Measurements from ENCODE around the gene POC1A.
A peak's percentile ranks its signal among the peaks of the same experiment; 100 is the strongest.

Gene POC1A

DNA sequence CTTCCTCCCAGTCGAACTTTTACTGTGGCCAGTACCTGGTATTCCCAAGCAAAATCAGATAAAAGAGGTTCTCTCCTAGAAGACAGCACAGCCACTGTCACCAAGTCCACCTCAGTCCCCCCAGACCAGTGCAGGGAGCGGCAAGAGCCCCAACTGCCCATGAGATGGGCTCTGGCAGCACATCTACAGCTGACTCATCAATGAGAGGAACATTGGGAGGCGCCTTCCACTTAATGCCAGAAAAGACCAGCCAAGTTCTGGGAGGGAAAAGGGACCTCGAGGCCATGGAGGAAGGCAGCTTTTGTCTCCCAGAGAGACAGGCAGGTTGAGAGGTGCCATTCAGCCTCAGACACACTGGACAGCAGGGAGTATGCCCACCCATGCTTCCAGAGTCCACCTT is 28.2 kb downstream of the POC1A start:
- no peak for DNase-seq

DNA sequence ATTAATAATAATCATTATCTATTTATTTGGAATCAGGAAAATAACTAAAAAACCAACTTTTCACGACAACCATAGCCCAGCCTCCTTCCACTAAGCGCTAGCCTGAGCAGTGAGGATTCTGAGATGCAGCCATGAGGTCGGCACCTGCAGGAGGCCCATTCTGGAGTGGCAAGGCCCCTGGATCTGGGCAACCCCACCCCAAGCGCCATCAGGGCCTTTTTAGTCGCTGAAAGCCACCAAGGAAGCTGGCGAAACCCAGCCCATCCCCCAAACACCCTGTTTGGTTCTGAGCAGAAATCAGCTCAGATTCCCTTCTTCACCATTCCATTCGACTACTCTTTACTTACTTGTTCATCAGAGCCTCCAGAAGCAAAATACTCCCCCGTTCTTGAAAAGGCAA is 29.5 kb downstream of the POC1A start:
- DNase-seq = no peak

DNA sequence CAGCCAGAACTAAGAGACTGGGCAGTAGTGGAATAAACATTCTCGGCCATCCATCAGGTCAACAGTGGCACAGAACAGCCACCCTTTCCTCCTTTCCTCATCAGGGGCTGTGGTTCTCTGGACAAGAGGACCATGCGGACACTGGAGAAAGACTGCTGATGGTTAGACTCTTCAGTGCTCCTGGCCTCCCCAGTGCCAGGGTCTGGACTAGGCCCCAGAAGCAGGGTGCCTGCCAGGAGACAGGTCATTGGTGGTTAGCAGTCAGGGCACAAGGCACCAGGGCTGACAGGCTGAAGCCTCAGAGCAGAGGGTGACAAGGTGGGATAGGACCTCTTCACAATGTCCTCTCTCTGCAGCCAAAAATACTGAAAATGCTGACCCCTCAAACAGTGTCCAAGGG is 30.1 kb downstream of the POC1A start:
- no peak for DNase-seq

DNA sequence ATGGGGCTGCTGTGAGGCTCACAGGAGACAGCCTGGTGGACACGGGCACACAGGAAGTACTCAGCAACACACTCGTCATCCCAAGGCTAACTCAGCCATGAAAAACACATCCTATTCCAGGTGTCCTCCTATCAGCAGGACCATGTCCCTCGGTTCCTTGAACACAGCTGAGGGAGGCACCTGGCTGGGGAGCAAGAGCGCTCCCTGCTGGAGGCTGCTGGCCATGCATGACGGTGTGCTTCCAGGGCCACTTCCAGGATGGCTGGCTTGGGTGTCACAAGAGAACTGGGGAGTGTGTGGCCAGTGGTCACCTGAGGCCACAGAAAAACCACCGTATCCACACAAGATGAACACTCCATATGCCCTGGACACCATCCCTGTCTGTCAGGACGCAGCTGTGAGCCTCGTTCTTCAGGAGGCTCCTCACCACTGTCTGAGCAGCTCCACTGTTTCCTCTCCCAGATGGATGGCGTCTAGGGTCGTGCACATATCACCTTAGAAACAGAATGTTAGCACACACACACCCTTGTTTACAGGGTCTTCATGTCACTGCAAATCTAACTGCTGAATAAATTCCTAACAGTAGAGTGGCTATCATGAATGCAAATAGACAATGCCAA is 31.0 kb downstream of the POC1A start:
- peak; percentile 76 to 81 for DNase-seq

DNA sequence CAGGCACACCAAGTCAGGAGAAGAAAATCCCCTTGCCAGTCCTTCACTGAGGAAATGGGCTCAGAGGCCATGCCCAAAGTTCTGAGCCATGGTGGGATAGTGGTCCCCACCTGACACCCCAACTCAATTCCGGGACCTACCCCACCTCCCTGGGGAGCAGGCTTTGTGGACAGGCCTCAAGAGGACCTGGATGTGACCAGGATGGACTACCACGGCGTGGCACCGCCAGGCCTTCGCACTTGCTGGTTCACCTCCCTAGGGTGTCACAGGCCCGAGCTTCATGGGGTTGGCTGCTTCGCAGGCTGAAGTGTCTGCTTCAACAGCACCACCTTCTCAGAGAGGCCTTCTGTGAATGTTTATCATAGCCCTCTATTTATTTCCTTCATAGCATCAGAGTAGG is 31.7 kb downstream of the POC1A start:
- DNase-seq = no peak

DNA sequence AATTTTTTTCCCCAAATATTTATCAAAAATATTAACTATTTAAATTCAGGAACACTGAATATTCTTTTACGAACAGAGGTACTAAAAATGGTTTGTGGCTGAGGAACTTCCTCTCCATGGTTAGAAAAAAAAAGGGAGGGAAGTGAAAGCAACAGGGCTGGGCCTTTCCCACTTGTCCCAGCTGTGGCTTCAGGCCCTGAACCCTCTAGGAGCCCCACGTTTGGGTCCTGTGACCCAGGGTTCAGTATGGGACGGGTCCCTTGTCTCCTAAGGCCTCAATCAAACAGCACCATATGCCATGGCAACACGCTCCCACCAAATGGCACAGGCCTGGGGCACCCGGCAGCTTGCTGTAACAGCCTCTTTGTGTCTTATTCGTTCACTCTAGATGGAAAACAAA is 32.4 kb downstream of the POC1A start:
- peak in 1 of 2 donors; percentile 16 for DNase-seq

DNA sequence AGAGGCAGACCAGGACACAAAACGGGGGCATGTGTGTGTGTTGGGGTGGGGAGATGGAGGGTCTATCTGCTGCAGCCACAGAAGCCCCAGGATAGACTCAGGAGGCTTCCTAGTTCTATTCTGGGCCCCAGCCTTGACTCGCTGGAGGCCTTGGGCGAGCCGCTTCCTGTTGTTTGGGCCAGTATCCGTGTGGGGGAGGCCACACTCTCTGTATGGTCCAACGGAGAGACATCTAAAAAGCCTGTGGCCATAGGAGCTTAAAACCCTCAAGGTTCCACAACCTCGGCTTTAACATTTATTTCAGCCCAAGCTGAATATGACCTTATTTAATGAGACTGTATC is 32.8 kb downstream of the POC1A start:
- DNase-seq = peak in 1 of 2 donors; percentile 20

DNA sequence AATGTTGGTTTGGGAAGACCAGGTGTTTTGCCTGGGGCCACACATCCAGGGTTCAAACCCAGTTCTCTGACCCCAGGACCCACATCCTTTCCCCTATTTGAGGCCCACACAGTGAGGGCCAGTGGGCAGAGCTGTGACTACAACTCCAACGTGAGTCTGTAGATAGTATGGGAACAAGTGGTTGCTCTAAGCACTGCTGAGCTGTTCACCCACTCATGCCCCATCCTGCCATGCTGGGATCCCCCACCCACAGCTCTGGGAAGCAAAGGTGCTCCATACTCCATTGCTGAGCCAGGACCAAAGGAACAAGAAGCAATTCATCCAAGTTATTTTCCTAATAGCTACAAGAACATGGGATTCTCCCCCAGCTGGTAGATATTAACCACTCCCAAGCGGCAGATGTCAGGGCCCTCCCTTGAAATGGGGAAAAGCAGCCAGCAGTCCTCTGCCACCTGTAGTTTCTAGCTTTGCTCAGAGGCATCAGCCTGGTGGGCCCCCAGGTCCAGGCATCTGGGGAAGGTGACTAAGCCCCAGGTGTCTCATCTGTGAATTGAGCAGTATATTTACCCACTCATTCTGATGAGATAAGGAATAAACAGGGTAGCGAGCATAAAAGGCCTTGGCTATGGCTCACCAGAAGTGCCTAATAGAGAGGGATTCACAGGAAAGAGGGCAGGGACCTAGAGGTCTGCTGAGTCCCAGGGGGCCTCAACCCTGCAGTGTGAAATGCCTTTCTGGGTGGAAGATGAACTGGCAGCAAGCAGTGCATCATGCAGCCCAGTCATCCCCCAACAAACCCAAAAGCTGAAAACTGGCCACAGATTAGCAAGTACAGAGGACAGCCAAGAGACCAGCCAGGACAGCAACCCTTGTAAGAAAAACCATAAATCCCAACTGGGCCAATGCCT is 33.4 kb downstream of the POC1A start:
- DNase-seq = no peak

DNA sequence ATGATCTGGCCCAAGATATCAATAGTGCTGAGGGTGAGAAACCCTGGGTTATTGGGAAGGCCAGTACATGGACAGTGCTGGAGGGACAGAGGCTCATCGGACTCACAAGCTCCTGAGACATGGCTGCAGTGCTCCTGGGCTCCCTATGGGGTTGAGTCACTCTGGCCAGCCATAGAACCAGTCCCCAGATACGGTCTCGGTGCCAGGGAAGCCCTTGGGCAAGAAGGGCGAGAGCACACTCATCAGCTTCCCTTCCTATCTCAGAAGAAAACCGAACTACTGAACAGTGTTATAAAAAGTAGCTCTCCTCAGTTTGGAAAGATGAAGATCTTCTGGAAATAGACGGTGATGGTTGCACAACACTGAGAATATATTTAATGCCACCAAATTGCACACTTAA is 34.4 kb downstream of the POC1A start:
- peak in 1 of 2 donors; percentile 49 for DNase-seq

DNA sequence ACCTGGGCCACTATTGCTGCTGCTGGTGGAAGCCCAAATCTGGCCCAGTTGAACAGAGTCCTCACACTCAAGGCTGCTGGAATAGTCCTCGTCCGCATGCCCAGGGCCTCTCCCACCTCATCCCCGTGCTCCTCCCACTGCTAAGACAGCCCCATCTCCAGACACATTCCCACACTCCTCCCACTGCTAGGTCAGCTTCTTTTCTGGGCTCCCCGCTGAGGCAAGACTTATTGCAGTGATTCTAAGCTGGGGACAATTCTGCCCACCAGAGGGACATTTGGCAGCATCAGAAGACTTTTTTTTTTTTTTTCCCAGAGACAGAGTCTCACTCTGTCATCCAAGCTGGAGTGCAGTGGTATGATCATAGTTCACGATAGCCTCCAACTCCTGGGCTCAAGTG is 35.1 kb downstream of the POC1A start:
- DNase-seq = no peak

DNA sequence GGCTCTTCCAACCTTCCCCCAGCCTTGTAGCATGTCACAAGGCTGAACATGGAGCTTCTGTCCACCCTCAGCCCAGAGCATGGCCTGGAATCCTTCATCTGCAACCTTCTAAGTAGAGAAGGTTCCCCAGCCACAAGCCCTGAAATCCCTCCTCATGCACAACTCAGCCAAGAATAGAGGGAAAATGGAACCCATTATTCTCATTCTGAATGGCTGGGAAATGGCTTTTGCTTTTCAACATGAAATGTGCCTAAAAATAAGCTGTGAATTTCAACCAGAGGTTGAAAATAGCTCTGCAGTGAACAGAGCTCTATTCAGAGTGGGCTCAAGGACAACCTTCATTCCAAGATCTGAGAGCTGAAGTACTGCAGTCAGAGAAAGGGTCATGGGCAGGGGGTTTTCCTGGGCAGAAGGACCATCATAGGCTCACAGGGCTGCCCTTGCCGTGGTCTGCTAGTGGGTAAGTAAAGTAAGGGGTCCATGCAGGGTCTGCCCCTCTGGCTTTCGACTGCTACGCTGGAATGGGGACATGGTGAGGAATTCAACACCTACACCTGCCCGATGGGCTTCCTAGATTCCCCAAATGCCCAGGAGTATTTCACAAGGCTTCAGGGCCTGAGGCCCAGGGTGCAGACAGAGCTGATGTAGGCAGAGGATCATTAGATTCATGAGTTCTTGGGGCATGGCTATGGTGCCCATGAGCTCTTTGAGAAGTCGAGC is 35.9 kb downstream of the POC1A start:
- no peak for DNase-seq

DNA sequence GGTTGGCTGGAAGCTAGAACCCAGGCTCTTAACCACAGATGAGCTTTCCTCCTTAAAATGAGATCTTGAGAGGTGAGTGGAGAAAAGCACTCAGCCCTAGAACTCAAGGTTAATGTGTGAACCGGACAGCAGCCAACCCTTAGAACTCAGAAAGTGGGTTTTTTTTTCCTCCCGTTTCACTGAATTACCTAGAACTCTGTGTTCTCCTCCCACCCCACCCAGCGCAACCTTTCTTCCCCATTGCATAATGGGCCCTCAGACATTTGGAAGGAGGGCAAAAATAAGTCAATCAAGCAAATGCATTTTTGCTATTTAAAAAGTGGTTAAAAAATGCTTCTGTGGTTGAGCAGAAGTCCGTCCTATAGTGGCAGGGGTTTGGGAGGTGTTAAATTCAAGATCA is 36.7 kb downstream of the POC1A start:
- no peak for DNase-seq

DNA sequence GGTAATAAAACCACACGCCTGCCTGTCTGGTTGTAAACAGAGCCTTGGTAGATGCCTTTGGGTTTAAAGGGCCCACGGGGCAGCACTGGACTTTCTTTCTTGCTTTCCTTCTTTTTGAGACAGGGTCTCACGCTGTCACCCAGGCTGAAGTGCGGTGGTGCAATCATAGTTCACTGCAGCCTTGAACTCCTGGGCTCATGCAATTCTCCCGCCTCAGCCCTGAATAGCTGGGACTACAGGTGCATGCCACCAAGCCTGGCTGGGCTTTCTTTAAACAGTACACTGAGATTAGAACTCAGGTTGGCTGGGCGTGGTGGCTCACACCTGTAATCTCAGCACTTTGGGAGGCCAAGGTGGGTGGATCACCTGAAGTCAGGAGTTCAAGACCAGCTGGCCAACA is 42.2 kb downstream of the POC1A start:
- DNase-seq = no peak

DNA sequence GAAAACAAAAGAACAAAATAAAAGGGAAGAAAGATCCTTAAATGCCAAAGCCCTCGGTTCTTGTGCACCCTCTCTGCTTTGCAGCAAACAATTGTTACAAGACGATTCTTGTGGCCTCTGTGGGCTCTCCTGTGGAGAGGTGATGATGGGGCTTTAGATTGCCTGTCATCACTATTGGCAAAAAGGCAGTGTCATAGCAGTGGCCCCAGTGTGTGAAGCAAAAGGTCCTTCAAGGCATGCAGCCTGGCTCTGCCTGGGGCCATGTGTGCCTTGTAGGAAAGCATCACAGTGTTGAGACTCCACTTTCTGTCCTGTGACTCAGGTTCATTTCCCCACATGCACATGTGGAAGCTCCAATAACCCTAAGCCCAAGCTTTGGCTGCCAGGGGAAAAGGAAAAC is 43.7 kb downstream of the POC1A start:
- DNase-seq = no peak

DNA sequence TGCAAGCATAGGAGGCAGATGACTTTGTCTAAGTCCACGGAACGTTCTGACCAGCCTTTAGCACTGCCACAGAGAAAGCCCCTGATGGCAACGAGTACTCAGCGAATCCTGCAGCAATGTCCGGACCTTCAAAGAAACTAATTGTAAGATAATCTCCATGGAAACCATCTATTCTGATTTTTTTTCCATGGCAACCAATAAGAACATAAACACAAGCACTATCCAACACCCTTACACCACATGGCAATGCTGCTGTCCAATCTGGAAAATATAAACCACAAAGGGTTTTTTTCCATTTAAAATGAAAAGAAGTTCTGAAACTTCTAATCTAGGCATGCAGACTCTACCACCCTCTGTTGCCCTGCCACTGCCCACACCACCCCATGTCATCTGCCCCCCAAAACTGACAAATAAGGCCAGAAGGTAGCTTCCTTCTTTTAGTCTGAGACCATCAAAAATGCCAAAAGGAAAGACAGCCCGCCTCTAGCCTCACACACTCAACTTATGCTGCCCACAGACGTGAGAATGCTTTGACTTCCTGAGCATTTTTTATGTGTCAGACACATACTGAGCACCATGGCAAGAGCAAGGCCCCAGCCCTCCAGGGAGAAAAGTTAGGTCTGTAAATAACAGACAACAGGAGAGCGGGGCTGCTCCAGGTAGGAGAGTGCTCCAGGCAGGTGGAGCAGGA is 44.5 kb downstream of the POC1A start:
- DNase-seq = no peak

DNA sequence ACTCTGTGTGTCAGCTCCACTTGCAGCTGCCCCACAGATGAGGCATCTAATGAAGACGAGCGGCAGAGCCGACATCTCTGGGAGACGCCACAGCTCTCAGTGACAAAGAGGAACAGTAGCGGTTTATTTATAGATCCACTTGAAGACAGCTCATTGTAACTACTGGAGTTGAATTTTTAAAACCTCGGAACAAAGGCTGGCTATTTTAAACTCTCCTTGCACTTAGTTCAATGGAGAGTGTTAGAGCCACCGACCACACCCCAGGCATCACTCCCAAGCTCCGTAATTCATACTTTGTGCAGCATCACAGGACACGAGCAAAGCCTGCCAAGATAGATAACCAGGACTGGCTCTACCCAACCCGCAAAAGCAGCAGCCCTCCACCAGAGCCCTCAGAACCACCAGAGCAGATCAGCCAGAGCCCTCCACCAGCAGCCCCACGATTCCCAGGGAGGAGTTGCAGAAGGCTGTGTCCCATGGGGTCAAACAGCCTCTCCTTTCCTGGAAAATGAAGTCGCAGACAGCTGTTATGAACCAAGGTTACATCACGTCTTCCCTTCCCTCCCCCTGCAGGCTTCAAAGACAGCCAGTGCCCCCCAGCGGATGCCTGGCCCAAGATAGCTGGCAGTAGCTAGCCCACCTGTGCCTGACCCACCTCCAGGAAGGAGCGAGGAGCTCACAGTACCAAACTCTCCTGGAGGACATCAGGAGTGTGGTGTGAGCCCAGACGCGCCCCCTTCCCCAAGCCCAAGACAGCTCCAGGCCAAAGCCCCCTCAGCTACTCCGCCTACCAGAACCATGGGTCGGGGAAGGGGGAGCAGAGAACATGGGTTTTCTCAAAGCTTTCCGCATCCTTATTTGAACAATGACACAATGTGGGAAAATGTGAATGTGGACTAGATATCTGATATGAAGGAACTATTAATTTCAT is 45.7 kb downstream of the POC1A start:
- DNase-seq = no peak

DNA sequence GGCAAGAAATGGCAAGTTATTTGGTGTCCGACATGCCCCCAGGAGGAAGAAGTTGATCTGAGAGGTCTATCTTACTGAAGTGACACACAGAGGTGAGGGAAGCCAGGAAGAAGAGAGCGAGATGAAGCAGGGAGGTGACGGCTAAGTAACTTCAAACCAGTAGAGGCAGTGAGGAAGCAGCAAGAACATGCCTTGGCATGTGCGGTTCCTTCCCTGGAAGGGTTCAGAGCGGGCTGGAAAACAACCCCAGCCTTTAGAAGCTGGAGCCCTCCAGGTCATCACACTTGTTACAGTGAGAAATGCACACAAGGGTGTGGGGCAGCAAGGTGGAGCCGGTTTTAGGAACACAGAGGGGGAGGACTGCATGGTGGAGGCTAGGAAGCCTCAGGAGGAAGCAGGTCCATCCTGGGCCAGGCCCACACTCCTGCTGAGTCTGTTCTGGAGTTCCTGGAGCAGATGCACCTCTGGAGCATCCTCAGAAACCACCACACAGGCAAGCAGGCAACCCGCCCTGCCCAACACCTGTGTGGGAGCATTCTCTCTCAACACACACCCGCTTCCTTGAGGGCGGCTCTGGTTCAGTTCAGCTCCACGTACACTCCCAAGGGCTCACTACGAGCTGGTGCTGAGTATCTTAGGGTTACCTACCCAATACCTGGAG is 47.1 kb downstream of the POC1A start:
- no peak for DNase-seq

DNA sequence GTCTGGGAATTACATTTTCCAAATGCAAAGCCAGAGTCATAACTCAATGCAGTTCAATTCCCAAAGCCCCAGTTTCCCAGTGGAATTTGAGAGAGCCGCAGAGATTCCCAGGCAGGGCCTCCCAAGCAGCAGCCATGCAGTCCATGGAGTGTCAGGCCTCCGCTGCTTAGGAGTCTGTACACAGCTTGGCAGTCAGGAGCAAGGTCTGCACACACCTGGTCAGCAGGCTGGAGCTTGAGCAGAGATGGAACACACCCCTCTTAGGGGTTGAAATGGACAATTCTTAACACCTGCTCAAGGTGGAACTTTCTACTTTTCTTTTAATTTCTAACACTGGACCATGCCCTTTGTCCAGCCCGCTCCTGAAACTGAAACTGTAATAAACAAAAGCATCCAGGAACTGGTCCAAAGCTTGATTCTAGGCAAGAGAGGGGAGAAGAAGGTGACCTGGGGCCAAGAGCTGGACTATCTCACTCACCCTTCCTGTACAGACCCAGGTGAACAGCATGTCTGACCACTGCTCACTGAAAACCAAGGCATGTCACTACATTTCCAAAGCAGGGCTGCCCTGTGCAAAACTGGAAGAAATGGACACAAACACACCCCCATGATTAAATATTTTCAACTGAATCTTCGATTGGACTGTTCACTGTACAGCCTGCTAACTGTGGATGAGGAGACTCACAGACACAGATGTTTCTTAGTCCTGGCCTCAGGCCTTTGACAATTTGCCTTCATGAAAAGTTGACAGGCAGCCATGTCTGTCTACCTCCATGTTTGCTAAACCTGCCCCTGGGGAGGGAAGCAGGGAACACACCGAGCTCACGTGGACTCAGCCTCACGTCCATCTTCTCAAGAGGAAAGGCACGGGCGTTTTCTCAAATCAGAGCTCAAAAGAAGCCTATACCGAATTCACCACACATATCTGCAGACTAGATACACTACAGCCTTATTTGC is 49.3 kb downstream of the POC1A start:
- DNase-seq = no peak

DNA sequence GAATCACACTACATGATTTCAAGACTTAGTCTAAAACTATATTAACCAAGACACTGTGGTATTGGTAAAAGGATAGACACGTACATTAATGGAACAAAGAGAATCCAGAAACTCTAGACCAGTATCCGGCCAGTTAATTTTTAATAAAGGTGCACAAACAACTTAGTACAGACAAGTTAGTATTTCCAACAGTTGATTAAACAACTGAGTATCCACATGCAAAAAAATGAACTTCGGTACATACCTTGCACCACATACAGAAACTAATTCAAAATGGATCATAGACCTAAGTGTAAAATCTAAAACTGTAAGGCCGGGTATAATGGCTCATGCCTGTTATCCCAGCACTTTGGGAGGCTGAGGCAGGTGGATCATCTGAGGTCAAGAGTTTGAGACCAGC is 51.3 kb downstream of the POC1A start:
- DNase-seq = no peak

DNA sequence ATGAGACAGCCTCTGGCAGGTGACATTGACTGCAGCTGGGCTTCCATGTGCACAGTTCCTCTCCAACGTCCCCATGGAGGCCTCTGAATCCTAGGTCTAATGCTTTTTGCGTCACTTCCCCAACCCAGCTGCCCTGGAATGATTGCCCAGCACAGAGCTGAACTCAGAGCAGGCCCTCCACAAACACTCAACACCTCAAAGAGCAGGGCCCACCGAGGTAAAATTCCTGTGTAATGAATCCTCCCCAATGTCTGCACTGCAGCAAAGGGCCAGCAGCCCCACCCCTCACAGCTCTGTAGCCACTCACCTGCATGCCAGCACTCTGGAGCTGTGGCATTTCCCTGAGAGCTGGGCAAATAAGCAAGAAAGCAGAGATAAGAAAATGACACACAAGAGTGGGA is 55.2 kb downstream of the POC1A start:
- DNase-seq = no peak
